CD4-positive, alpha-beta T cell treated with Interleukin-12 subunit alpha and Interleukin-12 subunit beta, for 1 hour (primary cell): ENCODE data around the gene DUOXA1.

Experiments
- DNase-seq: peaks from one replicate; pipeline ENCODE4 v3.0.0-alpha.2; 2020

DUOXA1 gene, protein sequence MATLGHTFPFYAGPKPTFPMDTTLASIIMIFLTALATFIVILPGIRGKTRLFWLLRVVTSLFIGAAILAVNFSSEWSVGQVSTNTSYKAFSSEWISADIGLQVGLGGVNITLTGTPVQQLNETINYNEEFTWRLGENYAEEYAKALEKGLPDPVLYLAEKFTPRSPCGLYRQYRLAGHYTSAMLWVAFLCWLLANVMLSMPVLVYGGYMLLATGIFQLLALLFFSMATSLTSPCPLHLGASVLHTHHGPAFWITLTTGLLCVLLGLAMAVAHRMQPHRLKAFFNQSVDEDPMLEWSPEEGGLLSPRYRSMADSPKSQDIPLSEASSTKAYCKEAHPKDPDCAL

DNA sequence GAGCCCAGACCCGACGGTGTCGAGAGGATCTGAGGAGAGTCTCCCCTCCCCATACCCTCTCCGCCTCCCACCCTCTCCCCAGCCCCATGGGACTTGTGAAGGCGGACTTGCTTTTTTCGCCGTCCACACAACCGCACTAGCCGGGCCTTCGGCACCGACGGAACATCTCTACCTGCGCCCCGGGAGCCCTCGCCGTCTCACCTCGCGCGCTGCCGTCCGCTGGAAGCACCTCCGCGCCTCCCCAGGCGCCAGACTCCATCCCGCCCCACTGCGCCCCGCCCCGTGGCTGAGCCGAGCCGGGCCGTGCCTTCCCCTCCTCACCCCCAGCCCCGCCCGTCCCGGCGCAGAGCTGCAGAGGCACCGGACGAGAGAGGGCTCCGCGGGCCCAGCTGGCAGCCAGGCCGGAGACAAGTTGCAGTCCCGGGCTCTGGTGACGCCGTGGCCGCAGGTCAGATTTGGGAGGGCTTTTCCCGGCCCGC, at the start of gene DUOXA1, which contains the start of gene DUOX1:
Gene DUOXA1 (minus strand): TSS at position 229 of the 479 bp plus-strand sequence. CDS start 6,865 bp downstream, outside the sequence.
Gene DUOX1 (plus strand): TSS at position 344 of the 479 bp plus-strand sequence. CDS start 1,973 bp downstream, outside the sequence.
- no peak for DNase-seq

DNA sequence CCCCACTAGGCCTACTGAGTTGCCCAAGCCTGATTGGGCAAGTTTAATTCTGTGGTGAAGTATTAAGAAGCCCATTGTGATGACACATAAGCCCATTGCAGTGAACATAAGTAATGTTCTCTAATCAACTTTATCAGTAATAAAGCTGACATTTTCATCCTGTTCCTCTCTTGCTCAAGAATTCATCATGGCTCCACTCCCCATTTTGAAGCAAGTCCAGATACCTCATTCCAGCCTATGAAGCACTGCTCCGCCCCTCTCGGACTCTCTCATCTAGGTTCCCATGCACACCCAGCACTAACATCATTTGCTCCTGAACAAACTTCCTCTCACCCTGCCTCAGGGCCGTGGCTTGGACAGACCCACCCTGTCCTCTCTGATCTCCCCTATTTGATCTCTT, 47.6 kb upstream of the DUOXA1 start:
- DNase-seq, result no peak

DNA sequence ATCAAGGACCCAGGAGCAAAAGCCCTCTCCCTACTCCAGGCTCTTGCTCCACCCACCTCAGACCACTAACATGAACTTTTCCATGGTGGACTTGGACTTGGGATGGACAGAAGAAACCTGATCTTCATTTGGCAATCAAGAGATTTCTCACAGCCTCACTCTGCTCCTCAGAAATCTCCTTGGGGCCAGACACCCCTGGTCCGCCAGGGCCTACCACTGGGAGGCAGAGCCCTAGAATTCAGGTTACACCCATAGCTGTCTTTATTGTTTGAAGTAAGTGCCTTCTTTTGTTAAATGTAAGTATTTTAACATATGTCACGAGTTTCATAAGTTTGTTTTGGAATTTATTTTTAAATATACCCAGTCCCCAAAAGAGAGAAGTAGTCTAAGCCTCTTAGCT, 44.9 kb upstream of the DUOXA1 start:
- DNase-seq, result no peak

DNA sequence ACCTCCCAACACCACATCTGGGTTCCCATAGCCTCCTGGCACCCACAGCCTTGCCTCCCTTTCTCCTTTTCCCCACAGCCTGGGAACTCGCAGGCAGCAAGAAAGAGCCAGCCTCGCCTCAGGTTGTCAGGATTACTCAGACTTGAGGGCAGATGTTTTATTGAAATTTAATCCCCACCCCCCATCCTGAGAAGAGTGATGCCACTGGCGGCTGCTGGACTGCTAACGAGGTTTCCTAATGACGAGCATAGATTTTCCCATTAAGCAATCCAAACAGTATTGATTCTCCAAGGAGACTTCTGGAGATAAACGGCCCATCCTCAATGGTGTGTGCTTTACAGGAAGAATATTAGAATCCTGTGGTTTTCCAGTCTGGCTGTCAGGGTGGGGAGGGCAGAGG, 44.4 kb upstream of the DUOXA1 start:
- no peak for DNase-seq

DNA sequence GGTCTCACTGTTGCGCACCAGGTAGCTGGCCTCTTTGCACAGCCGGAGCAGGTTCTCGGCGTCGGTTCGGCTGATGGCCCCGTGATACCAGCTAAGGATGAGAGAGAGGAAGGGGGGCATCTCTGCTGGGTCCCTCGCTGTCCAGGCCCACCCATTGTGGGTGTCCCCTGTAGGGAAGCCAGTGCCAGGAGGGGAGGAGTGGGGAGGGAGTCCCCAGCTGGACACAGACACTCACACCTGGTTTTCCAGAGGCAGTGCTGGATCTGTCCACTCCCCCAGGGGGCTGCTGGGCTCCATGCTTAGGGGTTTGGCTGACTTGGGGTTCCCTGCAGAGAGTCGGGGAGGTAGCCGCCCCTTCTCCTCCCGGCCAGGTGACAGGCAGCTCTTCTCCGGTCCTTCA, 42.2 kb upstream of the DUOXA1 start:
- no peak for DNase-seq

DNA sequence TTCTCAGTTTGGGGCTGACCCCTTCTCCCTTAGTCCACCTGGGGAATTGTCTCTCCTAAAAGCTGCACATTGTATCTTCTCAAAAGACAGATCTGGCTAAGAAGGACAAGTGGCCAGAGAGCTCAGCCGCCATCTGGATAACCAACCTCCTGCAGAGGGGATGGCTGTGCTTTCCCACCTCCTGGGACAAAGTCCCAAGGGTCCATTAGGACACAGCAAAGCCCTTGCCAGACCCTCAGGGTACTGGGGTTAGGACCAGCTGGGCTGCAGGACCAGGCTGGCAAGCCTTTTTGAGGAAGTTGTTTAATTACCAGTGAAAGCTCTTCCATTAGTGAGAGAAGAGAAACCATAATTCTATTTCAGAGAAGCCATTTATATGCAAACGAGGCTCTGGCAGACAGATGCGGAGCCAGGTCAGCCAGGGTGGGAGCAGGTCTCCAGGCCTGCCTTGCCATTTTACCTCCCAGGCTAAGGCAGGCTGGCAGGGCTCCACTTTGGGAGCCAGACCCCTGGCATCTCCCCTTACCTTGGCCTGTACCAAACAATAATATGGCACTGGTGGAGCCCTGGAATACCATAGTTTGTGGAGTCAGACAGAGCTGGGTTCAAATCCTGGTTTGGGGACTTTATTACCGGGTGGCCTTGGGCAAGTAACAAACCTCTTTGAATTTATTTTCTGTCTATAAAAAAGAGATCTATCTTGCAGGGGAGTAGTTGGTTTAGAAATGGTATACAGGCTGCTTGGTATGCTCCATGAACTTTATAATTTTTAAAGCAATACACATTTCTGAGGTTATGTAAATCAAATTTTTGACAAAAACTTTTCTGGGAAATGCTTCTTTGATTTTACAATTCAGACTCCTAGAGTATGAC, 40.2 kb upstream of the DUOXA1 start:
- no peak for DNase-seq

DNA sequence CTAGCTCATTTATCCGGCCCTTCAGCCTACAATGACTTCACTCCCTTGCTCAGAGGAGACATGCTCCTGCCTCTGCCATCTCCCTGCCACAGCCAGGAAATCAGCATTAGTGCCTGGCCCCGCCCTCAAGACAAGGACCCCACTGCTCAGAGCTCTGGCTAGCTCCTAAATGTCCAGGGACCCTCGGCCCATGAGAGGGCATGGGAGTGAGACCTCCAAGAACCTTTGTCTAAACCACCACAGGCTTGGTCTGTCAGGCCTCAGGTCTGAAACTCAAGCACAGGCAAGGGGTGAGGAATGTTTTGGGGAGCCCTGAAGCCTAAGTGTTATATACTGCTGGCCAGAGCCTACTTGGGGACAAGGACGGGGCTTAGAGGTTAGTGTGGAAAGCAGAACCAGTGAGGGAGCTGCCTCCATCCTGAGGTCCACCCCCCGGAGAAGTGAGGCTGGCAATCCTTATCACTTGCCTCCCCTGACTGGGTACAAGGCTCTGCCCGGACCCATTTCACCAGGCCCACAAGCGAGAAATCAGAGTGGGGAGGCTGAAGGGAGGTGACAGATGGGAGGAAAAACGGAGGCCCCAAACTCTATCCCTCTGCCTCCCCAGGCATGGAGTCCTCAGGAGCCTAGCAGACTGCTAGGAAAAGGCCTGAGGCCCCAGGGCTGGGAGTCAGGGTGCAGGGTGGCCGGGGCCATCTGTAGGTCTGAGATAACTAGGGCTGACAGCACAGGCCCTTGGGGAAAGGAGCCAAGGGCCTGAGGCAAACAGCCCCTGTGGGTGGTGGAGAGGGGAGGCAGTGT, 39.3 kb upstream of the DUOXA1 start:
- no peak for DNase-seq

DNA sequence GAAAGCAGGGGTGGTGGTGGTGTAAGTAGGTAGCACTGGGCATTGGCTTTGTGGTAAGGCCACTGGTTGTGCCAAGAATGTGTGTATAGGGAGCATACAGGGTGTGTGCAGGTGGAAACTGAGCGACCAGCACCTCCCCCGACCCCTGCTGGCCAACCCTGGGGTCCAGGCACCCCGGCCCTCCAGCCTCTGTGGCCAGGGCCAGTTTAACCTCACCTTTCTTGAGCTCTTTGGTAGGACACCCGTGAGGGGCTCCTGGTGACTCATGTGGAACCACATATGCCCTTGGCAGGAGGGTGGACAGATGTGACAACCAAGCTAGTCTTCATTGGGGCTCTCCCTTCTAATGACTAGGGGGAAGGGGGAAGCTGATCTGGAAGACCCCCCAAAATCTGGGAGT, 38.6 kb upstream of the DUOXA1 start:
- DNase-seq, result no peak

DNA sequence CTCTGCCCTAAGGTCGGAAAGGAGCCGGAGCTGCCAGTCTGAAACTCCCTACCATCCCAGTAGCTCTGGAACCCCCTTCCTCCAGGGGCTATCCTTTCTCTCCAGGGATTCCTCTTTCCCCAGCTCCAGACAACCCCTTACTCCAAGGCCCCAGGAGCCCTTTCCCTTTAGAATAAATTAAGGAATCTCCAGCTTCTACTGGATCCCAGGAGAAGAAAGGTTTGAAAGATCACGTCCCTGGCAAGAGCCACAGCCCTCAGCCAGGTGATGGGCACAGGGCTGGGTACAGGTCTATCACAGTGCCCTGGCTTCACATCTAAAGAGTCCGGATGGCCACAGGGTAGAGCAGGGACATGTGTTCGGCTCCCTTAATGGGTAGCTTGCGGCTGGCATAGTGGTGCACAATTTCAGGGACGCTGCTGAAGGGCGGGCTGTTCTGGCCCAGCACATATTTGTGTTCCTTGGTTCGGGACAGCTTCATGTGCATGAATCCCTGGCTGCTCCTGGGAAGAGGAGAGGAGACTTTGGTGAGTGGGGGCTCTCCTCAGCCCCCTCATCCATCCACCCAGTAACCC, 38.0 kb upstream of the DUOXA1 start:
- no peak for DNase-seq

DNA sequence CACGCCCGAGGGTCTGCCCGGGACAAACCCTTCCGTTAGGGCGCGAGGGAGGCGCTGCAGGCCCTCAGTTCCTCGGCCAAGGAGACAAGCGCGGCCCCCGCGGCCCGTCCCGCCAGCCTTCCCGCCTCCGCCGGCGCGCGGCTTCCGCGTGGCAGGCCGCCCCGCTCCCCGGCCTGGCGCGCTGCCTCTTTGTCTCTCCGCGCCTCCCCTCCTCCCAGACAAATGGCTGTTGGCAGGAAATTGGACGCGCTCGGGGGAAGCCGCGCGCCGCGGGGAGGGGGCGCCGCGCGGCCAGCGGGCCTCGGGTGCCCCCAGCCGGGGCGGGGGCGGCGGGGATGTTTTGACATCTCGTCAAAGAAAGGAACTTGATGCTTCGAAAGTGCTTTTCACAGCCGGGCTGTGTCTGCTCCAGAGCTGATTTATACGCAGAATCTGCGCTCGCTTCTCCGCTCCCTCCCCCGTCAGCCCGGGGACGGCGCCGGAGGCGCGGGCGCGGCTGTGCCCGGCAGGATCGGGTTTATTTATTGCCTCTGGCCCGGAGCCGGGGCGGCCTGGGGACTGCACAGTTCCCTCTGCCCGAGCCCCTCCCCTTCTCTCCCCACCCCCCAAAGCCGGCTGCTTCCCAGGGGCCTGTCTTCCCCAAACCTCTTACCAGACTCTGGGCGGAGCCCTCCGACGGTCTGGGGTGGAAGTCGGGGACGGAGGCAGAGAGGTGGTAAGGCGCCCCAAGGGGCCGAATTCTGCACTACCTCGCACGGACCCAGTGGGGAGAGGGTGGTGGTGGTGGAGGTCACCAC, 37.4 kb upstream of the DUOXA1 start:
- peak; percentile 86 for DNase-seq

DNA sequence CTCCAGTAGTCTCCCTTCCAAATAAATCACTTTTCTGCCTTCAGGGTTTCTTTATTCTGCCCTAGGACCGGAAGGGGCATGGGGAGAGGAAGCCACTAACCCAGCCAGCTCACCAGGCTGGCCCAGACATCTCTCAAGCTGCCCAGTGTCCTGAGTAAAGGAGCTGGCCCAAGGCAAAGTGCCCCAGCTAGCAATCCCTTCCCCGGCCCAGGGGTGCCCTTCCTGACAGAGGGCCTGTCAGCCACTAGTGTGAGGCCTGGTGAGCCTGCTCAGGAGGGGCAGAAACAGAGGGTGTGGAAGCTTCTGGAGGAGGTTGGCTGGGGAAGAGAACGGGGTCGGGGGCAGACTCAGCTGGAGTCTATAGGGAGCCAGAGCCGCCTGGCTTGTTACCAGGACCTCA, 35.9 kb upstream of the DUOXA1 start:
- DNase-seq, result no peak

DNA sequence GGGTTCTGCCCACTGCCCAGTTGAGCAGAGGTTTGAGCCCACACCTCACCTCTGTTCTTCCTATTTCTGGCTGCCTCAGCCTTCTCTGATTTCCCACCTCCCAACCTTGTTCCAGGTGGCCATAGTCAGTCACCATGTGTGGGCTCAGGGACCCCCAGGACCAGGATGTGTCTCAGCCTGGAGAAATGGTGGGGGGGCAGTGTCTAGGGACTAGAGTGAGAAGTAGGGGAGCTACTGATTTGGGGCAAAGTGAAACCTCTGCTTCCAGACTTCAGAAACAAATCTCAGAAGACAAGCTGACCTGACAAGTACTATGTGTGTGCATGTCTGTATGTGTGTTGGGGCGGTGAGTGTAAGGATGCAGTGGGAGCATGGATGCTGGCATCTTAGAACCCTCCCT, 35.2 kb upstream of the DUOXA1 start:
- no peak for DNase-seq

DNA sequence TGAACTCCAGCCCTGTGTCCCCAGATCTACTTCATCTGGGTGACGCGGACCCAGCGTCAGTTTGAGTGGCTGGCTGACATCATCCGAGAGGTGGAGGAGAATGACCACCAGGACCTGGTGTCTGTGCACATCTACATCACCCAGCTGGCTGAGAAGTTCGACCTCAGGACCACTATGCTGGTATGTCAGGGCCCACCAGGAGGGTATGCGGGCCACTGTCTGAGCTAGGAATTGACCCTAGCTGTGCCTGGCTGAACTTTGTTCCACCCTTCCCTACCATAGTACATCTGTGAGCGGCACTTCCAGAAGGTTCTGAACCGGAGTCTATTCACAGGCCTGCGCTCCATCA, 33.8 kb upstream of the DUOXA1 start:
- no peak for DNase-seq

DNA sequence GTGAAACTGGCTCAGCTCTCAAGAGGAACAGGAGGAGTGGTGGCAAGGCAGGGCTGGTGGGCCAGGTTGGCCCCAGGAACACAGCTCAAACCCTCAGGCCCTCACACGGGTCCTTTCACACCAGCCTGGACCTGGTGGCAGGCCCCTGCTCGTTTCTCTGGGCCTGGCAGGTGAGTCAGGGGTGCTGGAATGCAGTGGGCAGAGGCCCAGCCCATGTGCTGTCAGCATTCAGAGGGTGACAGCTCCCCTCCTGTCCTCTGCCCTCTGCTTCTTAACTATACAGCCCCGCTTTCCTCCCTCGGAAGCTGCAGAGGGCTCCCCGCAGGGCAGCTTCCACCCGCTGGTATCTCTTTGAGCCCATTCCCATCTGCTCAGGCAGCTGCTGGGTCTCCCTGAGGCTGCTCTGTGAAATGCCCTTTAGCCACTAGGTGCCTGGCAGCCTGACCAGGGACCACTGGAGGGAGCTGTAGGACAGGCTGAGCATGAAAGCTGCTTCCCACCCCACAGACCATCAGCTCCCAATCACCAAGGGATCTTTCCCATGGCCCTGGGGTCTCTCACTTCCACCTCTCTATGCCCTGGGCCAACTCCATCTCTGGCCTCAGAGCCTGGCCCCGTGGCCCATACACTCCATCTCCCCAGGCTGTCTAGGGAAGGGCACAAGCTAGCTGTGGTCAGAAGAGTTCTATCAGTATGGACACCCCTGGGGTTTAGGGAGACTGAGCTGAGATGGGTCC, 33.3 kb upstream of the DUOXA1 start:
- peak; percentile 67 for DNase-seq

DNA sequence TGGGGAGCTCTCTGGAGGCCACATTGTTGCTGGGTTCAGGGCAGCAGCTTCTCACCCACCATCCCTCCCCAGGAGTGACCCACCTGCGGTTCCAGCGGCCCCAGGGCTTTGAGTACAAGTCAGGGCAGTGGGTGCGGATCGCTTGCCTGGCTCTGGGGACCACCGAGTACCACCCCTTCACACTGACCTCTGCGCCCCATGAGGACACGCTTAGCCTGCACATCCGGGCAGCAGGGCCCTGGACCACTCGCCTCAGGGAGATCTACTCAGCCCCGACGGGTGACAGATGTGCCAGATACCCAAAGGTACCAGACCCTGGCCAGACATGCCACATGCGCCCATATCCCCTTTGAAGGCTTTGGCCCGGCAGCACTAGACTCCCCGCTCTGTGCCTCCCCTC, 32.0 kb upstream of the DUOXA1 start:
- DNase-seq, result no peak

DNA sequence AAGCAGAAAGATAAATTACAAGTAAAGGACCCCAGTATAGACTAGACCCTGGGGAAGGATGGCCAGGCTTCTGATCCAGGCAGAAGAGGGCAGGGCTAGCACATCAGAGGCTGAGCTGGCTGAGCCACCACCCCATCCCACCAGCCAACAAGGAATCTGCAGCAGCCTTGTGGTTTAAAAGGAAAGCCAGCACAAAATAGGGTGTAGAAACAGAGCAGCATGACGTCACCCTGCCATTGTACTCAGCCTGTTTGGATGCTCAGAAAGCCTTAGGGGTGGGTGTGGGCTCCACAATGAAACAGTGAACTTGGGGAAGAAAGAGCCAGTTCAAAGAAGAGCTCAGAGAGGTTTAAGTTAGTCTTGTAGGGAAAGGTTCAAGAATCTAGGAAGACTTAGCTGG, 28.3 kb upstream of the DUOXA1 start:
- no peak for DNase-seq

DNA sequence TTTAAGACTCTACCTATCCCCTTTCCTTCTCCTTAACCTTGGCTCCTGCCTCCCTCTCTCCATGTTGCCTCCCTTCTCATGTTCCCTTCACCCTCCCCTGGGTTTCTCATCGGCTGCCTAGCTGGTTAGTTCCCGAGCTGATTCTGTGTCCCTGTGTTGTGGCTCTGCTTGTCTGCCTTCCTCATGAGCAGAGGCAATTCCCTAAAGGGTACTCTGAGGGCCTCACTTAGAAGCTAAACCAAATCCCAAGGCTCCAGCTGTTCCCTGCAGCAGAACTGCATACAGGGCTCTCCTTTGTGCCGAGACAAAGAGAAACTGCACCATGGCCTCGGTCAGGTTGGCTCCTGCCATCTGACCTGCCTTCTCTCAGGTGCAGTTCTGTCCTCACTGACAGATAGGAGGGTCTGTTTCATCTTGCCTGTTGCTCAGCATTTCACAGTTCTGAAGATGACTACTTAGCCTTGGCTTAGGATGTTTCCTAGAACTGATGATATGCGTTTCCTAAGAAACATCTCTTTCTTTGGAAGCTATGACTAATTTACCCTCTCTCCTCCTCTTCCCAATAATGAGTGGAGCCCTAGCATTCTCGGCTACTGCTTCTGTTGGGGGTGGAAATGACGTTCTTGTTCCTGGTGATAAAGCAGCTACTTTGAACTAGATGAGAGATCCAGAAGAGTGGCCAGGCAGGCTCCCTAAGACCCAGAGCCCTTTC, 27.2 kb upstream of the DUOXA1 start:
- DNase-seq, result no peak

DNA sequence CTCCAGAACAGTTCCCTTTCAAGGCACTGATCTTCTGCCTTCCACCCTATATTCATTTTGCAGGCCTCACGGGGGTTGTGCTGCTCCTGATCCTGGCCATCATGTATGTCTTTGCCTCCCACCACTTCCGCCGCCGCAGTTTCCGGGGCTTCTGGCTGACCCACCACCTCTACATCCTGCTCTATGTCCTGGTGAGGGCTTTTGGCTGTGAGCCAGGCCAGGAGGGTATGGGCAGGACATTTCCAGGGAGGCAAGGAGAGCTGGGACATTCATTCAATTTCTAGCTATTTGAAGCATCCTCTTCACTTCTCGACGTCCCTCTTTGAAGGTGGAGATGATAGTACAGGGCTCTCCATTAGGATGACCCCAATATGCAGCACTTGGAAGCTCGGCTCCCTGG, 26.1 kb upstream of the DUOXA1 start:
- DNase-seq, result no peak

DNA sequence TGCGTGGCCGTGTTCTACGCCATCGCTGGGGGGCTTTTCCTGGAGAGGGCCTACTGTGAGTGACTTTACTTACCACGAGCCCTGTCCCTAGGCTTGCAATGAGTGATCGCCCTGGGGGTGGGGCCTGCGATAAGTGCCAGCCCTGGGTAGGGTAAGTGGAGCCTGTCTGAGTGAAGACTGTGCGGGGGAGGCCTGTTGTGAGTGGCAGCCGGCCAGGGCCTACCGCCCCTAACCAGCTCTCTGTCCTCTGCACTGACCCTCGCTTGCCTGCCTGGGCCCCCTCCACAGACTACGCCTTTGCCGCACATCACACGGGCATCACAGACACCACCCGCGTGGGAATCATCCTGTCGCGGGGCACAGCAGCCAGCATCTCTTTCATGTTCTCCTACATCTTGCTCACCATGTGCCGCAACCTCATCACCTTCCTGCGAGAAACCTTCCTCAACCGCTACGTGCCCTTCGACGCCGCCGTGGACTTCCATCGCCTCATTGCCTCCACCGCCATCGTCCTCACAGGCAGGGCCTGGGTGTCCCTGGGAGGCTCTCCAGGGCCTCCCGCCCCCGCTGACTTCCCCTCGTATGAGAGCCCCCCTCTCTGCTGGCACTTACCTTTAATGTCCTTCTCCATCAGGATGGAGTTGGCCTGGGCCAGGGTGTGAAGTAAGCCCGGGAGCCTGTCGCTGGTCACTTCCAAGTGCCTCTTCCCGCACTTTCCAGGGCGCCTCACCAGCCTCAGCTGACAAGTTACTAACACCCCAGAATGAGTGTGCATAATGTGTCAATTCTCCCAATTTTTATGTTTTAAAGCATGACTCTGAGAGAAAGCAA, 22.5 kb upstream of the DUOXA1 start:
- DNase-seq, result no peak

DNA sequence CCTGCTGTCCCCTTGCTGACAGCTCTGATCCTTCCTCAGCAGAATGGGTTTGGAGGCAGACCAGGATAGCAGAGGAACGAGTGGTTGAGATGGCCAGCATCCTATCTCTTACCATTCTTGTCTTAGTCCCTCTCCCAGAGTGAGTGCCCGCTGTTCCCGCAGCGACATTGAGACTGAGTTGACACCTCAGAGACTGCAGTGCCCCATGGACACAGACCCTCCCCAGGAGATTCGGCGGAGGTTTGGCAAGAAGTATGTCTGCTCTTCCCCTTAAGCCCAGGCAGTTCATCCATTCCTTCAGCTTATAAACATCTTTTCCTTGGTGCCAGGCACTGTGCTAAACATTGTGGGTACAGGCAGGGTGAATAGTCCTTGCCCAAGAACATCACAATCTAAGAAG, 21.3 kb upstream of the DUOXA1 start:
- DNase-seq, result no peak
